Stimulated activated CD4-positive, alpha-beta T cell treated with anti-CD3 and anti-CD28 coated beads, Interleukin-4, amount 100 ng/mL, for 48 hours (primary cell): ENCODE results near the gene HOGA1.
A peak's percentile ranks its signal among the peaks of the same experiment; 100 is the strongest.
"Not testable (repeated sequence)": the region's sequence is repeated elsewhere in the genome, so short reads cannot be mapped to it uniquely, and the experiment has no call there.

ENCODE experiments used
- DNase-seq, 2 donors: peaks; one replicate each; pipeline ENCODE4 v3.0.0-alpha.2; 2020; ENCODE audit warnings: low read depth in 2 of 2

Gene HOGA1

DNA sequence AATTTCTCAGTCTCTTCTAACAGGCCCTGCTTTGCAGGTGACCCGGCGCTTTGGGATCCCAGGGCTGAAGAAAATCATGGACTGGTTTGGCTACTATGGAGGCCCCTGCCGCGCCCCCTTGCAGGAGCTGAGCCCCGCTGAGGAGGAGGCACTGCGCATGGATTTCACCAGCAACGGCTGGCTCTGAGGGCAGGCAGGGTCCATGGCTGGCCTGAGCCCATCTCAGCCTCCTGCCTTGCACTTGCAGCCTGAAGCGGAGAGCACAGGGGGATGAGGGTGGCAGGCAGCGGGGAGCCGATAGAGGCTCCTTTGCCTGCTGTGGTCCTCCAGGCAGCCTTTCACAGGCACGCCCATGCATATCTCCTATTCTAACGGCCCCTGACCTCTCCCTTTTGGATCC is 27.3 kb downstream of the HOGA1 start:
- no peak for DNase-seq

- DNase-seq = no peak
Measured at GRCh38 chr10:97612386-97612785, 28.2 kb downstream of the HOGA1 start.

- DNase-seq = no peak
Measured at GRCh38 chr10:97618285-97618684, 34.1 kb downstream of the HOGA1 start.

- no peak for DNase-seq
Measured at GRCh38 chr10:97618733-97619132, 34.5 kb downstream of the HOGA1 start.

DNA sequence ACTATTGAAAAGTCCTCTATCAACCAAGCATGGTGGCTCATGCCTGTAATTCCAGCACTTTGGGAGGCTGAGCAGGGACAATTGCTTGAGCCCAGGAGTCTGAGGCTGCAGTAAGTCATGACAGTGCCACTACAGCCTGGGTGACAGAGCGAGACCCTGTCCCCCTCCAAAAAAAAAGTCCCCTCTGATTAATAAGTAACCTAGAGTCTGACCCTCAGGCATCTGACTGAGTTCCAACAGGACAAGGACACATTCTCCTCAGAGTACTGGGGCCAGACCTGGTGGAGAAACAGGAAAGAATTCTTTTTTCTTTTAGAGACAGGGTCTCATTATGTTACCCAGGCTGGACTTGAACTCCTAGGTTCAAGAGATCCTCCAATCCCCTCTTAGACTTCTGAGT is 39.1 kb downstream of the HOGA1 start:
- DNase-seq = no peak

DNA sequence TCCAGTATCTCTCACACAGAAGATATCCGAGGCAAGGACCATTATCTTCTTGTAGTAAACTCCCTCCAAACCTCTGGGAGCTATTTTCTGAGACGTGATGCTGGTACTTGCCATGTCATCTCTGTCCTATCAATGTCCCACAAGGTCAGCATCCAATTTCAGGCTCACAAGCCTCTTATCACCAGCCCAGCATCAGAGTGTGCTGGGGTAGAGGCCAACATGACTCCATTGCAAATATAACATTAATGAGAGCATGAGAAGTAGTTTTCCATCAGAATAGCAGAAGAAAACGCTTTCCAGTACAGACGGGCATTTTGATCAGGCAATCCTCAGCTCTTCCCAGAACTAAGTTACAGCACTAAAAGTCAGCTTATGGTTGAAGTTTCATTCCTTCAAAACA is 43.5 kb downstream of the HOGA1 start:
- DNase-seq = no peak

GRCh38 chr10:97628228-97628627 is 44.0 kb downstream of the HOGA1 start:
- no peak for DNase-seq

- no peak for DNase-seq
Measured at GRCh38 chr10:97629289-97629688, 45.1 kb downstream of the HOGA1 start.

DNA sequence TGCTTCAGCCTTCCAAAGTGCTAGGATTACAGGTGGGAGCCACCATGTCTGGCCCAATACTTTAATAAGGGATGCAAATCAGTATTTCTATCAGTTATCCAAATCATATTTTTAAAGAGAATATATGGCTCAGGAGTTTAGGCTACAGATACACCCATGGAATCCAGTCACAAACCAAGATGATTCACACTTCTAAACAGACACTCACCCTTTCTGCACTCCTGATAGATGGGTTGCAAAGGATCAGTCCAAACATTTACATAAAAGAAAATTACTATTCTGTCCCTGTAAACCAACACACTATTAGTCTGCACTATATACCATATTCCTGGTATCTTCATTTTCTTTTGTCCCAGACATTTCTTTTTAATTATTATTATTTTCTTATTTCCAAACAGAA is 46.9 kb downstream of the HOGA1 start:
- no peak for DNase-seq

DNA sequence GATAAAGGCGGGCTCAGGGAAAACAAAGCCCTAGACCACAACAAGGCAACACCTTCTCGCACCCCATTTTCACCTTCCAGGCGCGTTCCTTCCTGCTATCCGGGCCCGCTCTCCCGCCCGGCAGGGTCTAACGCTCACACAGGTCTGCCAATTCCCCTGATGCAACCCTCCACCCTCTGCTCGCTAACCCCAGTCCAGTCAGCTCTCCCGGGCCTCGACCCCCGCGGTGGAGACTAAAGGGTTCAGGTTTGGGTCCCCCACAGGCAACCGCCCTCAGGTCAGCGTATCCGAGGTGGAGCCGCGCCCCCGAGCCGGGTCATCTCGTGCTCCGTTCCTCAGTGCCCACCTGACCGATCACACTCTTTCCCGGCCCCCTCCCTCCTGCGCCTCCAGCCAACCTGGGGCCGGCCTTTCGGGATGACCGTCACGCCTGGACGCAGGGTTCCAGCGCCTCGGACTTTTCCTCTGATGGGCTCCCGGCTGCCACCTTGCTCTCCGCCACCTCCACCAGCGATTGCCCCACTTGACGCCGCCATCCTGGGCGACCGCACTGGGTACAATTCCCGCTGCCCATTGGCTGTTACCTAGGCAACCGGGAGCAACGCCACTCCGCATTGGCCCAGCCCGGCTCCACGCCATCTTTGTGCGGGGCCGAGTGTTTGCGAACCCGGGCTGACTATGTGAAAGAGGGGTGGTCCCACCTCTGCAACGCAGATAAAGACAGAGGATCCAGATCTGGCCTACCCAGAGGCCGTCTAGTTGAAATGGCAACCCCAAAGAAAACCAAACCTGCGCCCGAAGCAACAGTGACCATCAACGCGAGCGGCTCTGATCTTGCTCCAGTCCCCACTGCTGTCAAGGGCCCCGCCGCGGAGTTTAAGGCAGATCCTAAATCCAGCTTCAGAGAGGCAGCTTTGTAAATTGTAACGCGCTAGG is 49.0 kb downstream of the HOGA1 start, which contains the start of gene MORN4:
Gene MORN4 (minus strand): TSS at position 552 of the 936 bp plus-strand sequence. CDS start 13,847 bp downstream, outside the sequence.
- DNase-seq = peak; percentile 83 to 88

DNA sequence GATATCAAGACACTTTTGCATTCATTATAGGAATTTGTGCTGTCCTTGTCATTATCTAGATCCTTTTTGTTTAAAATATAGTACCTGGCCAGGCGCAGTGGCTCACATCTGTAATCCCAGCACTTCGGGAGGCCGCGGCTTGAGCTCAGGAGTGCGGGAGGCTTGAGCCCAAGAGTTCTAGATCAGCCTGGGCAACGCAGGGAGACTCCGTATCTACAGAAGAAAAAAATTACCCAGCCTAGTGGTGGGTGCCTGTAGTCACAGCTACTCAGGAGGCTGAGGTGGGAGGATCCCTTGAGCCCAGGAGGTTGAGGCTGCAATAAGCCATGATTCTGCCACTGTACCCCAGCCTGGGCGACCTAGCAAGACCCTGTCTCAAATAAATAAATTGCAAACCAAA is 49.7 kb downstream of the HOGA1 start:
- DNase-seq = peak; percentile 1 to 7

GRCh38 chr10:97635577-97635976 is 51.4 kb downstream of the HOGA1 start:
- no peak for DNase-seq

DNA sequence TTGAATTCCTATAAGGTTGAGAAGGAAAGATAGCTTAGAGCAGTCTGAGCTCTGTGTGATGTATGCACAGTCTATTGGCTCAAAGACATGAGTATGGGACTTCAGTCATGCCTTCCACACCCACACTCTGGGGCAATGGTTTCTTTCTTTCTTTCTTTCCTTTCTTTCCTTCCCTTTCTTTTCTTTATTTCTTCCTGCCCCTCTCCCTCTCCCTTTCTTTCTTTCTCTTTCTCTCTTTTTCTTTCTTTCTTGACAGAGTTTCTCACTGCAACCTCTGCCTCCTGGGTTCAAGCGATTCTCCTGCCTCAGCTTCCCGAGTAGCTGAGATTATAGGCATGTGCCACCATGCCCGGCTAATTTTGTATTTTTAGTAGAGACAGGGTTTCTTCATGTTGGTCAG is 54.9 kb downstream of the HOGA1 start:
- DNase-seq = not testable (repeated sequence)

- DNase-seq = peak; percentile 98 to 100
Measured at GRCh38 chr10:97640174-97640867, 56.1 kb downstream of the HOGA1 start, which contains the start of gene PI4K2A. TSS of gene PI4K2A (plus strand) at chr10:97640671. CDS start at chr10:97640743, 72 bp downstream.

DNA sequence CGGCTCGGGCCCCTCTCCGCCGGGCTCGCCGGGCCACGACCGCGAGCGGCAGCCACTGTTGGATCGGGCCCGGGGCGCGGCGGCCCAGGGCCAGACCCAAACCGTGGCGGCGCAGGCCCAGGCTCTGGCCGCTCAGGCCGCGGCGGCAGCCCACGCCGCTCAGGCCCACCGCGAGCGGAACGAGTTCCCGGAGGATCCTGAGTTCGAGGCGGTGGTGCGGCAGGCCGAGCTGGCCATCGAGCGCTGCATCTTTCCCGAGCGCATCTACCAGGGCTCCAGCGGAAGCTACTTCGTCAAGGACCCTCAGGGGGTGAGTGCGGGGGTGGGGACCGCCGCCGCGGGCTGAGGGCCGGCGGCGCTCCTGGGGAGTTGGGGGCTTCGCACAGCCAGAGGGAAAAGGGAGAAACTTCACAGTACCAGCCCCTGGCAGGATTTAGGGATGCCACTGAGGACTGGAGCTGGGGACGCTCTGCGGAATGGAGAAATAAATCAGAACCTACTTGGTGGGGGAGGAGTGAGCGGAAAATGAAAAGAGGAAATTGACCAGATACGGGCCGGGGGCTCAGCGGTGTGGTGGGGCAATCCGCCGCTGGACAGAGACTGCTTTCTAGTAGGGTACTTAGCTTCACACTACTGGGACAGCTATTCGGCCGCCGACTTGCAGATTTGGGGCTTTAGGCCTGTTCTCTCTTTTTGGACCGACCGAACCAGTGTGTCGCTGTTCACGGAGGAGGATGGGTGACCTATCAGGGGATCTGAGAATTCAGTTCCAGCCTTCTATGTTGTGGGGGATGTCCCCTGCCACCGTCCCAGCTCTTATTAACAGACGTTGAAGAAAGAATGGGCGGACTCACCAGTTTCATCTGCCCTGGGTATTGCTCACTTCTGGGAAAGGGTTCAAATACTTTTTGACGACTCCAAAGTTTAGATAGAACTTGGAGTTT is 57.0 kb downstream of the HOGA1 start:
- peak; percentile 5 to 6 for DNase-seq

DNA sequence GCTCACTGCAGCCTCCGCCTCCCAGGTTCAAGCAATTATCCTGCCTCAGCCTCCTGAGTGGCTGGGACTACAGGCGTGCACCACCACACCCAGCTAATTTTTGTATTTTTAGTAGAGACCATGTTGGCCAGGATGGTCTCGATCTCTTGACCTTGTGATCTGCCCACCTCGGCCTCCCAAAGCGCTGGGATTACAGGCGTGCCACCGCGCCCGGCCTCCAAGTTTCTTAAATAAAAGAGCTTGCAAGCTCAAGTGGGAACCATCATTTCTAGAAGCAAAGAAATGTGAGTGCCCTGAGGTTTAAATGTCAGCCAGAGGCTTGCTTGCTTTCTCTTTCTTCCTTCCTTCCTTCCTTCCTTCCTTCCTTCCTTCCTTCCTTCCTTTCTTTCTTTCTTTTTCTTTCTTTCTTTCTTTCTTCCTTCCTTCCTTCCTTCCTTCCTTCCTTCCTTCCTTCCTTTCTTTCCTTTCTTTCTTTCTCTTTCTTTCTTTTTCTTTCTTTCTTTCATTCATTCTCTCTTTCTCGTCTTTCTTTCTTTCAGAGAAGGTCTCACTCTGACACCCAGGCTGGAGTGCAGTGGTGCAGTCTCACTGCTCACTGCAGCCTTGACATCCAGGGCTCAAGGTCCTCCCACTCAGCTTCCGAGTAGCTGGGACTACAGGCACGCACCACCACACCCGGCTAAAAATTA is 58.4 kb downstream of the HOGA1 start:
- not testable (repeated sequence) for DNase-seq

GRCh38 chr10:97643441-97643985 is 59.3 kb downstream of the HOGA1 start:
- DNase-seq = no peak

GRCh38 chr10:97644936-97645335 is 60.7 kb downstream of the HOGA1 start:
- no peak for DNase-seq

DNA sequence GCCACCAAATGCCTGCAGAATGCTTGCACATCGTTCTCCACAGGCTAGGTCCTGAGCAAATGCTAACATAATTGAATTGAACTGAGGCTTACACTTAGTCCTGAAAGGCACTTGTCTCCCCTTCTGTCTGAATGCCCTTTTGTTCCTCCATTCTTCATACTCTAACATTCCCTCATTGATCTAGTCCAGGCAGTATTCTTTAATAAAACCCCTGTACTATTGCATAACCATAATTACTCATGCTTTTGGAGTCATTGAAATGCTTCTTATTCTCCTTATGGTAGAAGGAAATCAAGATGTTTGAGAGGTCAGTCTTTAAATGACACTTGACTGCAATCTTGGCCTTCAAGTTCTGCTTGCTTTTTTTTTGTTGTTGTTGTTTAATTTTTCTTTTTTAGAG is 63.4 kb downstream of the HOGA1 start:
- DNase-seq = no peak

GRCh38 chr10:97648562-97649404 is 64.6 kb downstream of the HOGA1 start:
- DNase-seq = peak; percentile 2 to 23
